NCI-H82 (cell line): ENCODE data around the gene PSIP1.
"Not testable (repeated sequence)": the region's sequence is repeated elsewhere in the genome, so short reads cannot be mapped to it uniquely, and the experiment has no call there.

ENCODE experiments used
- DNase-seq: peaks from one replicate; lab custom pipeline; 2025; lab: John Stamatoyannopoulos, UW

Gene PSIP1

GRCh38 chr9:15510789-15511575 is at the start of gene PSIP1:
Gene PSIP1, minus strand, starts transcription at chr9:15510970. Its CDS starts 782 bp downstream, at chr9:15510188.
- peak; percentile 86 for DNase-seq

DNA sequence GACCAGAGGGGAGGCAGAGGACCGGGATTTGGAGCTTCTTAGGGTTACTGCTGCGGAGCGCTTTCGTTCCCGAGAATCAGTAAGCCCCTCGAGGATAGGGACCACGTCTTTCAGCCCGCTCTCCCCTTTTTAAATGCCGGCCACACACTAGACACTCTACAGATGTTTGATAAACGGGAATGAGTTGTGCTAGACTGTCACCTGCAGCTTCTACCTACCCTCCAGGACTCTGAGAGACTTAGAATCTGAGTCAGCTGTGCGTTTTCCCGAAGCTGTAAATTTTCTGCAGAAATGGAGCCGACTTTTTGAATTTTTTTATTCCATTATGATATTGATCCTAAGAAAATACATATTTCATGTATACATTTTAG is 42.7 kb upstream of the PSIP1 start:
- DNase-seq = no peak

DNA sequence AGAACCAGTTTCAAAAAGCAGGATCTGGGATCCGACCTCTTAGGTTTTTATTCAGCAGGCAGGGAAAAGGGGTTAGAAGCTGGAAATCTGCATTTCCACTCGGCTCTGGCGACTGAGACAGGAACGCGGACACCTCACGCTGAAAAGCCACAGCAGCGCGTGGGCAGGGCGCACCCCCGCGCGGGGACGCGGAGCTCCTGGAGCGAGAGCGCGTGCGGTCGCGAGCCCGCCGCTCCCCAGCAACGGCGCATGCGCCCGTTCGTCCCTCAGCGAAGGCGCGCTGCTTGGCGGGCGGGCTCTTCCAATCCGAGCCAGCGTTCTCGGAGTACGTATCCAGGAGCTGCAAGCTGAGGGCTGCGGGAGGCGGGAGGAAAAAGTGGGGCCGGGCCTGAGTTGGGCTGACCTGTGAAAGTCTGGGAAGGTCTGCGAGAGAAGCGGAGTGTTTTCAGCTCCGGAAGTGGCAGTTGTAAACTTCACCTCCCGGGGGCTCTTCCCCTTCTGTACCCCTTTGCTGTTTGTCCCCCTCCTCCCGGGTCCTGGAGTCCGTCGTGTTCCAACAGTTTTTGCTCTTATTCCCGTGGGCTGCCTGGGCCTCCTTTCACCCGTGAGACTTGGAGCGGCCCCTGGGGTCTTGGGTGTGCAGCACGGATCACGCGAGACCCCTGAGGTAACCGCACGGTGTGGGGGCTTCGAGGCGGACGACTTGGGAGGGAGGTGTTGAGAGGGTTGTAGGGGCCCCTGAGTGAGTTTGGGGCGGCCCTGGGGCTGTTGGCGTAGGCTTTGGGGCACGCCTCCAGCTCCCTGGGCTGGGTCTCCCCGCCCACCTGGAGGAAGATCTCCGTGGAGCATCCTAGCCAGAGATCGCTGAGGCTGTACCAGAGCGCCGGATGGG is 42.1 kb upstream of the PSIP1 start, which contains the start of gene CCDC171:
Gene CCDC171 (plus strand): TSS at position 408 of the 892 bp plus-strand sequence. CDS start 11,046 bp downstream, outside the sequence.
- peak; percentile 95 for DNase-seq

GRCh38 chr9:15549611-15550010 is 38.8 kb upstream of the PSIP1 start:
- DNase-seq = no peak

- DNase-seq = no peak
Observed at GRCh38 chr9:15543047-15543813, 32.5 kb upstream of the PSIP1 start.

- DNase-seq = no peak
Observed at GRCh38 chr9:15542624-15543023, 31.9 kb upstream of the PSIP1 start.

GRCh38 chr9:15541872-15542271 is 31.1 kb upstream of the PSIP1 start:
- peak; percentile 38 for DNase-seq

DNA sequence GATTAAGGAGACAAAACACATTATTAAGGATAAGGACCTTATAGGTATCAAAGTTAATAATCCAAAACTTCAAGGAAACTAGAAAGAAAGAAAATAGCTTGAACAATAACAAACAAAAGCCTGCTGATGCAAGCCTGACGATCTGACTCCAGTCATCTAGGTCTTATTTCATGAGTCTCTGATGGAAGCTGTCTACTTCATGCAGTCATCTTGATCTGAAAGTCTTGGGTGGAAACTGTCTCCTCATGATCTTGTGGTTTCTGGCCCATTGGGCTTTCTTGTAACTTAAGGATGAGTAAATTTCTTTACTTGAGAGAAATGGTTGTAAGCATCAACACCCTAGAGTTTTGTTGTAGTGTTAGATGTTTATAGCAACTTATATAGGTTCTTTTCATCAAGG is 20.6 kb upstream of the PSIP1 start:
- no peak for DNase-seq

DNA sequence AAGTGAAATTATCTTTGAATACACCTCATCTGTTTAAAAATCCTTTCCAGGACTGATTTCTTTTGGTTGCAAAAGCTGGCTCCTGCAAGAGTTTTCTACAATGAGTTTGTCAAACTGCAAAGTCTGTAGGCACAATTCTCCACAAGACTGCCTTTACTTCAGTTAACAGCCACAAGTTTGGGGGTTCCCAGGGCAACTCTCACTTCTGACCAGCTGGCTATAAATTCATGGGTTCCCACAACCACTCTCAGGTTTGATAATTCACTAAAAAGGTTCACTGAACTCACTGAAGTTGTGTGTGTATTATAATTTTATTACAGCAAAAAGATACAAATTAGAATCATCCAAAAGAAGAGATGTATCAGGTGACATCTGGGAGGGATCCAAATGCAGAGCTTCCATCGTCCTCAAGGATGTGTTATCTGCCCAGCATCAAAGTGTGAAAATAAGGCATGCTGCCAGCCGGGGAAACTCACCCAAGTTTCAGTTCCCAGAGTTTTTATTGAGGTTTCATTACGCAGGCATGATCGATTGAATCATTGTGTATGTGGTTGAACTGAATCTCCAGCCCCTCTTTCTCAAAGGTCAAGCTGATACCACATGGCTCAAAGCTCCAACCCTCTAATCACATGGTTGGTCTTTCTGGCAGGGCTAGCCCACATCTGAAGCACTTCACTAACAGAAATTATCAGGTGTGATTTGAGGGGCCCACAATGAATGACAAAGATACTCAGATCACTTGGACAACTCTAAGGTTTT is 19.0 kb upstream of the PSIP1 start:
- DNase-seq = no peak

DNA sequence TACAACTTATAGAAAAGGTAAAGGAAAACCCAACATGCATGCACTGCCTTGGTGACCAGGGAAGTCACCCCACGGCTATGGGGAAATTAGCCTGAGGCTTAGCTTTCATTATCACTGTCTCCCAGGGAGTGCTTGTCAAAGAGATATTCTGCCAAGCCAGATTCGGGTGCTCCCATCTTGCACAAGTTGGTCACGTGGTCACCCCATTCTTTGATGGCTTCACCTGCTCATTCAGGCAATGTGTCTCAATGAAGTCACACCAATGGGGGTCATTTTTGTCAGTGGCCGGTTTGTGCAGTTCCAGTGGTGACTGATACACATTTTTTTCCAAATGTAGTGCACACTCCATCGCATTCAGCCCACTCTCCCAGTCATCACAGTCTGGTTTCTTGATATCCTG is 16.3 kb upstream of the PSIP1 start:
- not testable (repeated sequence) for DNase-seq

GRCh38 chr9:15525958-15526357 is 15.2 kb upstream of the PSIP1 start:
- no peak for DNase-seq

GRCh38 chr9:15524845-15525455 is 14.2 kb upstream of the PSIP1 start:
- no peak for DNase-seq

DNA sequence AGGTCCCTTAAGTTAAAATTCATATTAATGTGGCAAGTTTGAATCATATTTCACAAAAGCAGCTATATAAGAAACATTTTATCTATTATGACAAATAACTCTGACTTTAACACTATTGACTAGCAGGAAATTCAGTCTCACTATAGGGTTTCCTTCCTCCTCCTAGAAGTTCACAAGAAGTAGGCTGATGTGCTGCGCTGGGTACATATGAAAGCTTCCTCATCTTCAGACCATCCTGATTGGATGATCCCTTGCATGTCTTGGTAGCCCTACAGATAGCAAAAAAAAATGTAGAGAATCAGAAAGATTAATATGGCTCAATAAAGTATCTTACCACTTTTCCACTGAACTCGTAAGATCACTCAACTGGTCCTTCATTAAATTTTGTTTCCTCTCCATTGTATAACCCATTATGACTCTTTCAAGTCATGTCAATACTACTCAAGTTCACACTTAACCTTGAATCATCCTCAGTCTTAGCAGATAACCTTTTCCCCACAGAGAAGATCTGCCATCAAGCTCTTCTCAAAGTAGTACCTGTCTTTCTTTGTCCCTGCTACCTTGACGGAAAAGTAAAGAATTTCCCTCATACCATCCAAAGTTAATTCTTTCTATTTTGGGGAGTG is 11.5 kb upstream of the PSIP1 start:
- DNase-seq = no peak

DNA sequence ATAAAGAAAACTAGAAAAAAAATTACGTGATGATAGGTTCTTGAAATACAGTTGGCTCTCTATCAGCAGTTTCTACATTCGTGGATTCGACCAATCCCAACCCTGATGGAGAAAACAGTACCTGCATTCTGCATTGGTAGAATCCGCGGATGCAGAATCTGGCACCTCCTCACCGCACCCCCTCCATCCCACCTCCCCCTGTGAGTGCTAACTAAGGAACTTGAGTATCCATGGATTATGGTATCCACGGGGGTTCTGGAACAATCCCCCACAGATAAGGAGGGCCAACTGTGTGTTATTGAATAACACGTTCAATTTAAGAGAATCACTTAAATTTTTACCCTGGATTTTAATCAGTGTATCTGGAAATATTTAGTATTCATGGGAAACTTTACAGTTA is 10.5 kb upstream of the PSIP1 start:
- no peak for DNase-seq

GRCh38 chr9:15519831-15520230 is 9.1 kb upstream of the PSIP1 start:
- no peak for DNase-seq

GRCh38 chr9:15513335-15513734 is 2.6 kb upstream of the PSIP1 start:
- peak; percentile 64 for DNase-seq

- DNase-seq = peak; percentile 49
Observed at GRCh38 chr9:15512889-15513288, 2.1 kb upstream of the PSIP1 start.

DNA sequence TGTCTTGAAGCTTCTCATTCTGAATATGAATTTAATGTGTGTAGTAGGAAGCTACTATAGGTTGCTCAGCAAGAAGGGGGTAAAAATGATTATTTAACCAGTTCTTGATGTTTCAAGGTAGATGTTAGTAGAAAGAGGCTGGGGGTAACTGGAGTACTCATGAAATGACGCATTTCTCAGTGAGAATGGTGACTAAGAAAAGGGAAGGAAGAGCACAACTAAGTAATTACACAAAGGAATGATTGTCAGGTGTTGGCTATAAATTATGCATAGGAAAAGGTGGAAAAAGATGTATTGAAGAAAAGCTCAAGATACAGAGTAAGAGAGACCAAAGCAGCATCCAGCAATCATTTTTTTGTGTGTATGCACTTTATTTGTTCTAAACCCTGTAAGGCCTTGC is 1.4 kb upstream of the PSIP1 start:
- no peak for DNase-seq

DNA sequence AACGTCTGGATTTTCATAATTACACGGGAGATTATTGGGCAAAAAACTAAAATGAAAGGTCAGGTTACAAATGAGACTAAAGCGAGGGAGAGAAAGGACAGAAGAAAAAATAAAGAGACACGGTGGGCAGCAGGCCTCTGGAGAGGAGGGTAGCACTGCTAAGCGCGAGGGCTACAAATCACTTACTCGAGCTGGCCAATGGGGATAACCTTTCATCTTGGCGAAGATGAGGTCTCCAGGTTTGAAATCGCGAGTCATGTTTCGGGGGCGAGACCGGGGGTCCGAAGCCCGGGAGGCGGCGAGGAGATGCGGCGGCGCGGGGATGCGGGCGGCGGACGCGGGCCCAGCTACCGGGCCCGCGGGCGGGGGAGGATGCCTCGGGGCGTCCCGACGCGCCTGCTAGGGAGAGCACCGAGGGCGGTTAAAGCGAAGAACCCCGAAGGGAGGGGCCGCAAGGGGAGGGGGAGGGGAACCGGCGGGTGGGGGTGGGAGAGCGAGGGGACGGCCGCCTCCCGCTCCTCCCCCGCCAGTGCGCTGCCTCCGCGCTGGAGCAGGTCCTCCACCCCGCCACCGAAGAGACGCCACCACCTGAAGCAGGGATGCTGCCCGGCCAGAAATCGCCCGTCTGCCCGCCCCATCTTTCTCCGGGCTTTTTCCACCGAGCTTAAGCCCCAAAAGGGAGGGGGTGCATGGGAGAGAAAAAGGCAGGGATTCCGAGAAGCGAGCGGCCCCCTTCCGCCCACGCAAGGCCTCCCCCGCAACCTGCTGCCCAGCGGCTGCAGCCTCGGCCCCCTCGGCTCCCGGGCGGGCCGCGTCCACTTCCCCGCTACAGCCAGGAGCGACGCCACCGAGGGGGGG is 610 bp downstream of the PSIP1 start:
- peak; percentile 64 for DNase-seq

DNA sequence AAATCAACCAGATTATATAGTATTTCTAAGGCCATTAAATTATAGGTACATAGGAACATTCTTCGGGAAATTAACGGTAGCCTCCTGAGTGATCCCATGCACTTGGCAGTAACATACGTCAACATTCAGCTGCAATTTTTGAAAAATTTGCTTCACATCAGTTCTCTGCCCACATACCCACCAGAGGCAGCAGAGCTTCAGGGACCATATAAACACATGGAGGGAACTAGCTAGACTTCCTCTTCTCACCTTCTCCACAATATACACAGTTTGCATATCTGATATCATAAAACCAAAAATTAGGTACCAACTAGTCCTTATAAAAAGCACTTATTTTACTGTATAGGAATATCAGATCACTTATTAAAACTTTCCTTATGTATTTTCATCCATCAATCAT is 4.8 kb downstream of the PSIP1 start:
- no peak for DNase-seq
